Measurements from ENCODE around the gene FUCA1. TPM values are rescaled to one million over a fixed set of nuclear protein-coding genes. Genes with fewer than 3 reads are reported as not detected.

The FUCA1 gene
- total RNA-seq, 2 donors from 2014 or later: 21.3 to 27.0 TPM

DNA sequence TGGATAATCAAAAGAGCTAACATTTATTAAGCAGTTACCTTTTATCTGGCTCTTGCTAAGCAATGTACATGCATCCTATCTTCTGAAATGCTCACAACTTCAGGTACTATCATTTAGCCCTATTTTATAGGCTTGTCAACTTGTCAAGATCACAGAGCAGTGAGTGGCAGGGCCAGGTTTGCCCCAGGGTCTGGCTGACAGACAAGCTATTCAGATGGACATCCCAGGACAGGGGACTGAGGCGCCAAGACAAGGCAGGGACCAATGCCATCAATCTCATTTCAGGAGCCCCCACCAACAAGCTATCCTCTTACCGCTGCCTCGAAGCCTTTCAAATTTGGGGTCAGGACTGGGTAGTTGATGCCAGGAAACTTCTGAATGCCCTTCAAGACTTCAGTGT, 51.7 kb downstream of the FUCA1 start:
- TF ChIP-seq CTCF (IDR thresholded peaks at IDR 0.05) (no peak), POLR2A (IDR thresholded peaks at IDR 0.05) (no peak)
- peaks cover 7 to 14% of the 10 kb centered on the region in 2 donors for H3K36me3 ChIP-seq (replicated peaks in 1 of 2; ENCODE audit: insufficient read depth in 1 of 2, low read depth in 2 of 2)
- no peaks in the 10 kb centered on the region for H3K4me1 ChIP-seq
- no peak for ATAC-seq
- H3K9me3 ChIP-seq: no peaks in the 10 kb centered on the region
- H3K27me3 ChIP-seq: no peaks in the 10 kb centered on the region
- no peak overlapping the region for H3K27ac ChIP-seq
- 75% methylated on average over 3 of the region's 3 CpGs; no CpG with 5 or more reads in 1 of the 2 donors for WGBS, 2 donors
- no peak for DNase-seq
- no peak overlapping the region for H3K4me3 ChIP-seq
- intact Hi-C loops (cut with DNase I): no loop called here

DNA sequence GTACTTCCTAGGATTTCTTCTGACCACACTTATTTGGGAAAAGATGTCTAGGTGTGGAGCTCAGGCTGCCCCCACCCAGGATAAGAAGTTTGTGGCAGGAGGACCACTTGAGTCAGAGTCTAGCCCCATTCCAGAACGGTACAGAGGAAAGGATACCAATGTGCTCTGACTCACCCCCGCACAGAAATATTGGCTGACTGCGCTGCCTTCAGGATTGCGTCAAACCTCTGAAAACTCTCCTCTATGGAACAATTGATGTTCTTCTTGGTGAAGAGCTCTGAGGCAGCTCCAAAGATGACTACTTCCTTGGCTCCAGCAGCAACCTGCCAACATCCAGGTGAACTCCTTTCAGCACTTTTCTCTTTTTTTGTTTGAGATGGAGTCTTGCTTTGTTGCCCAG, 54.1 kb downstream of the FUCA1 start:
- no peak for ATAC-seq
- no peaks in the 10 kb centered on the region for H3K9me3 ChIP-seq
- H3K4me3 ChIP-seq: no peak overlapping the region
- peaks cover 7 to 14% of the 10 kb centered on the region in 2 donors for H3K36me3 ChIP-seq (replicated peaks in 1 of 2; ENCODE audit: insufficient read depth in 1 of 2, low read depth in 2 of 2)
- 93 to 96% methylated on average over 4 of the region's 4 CpGs for WGBS, 2 donors
- TF ChIP-seq CTCF (IDR thresholded peaks at IDR 0.05) (no peak), POLR2A (IDR thresholded peaks at IDR 0.05) (no peak)
- H3K4me1 ChIP-seq: peaks cover 15% of the 10 kb centered on the region
- H3K27ac ChIP-seq: no peak overlapping the region
- no peaks in the 10 kb centered on the region for H3K27me3 ChIP-seq
- no peak for DNase-seq
- intact Hi-C loops (cut with DNase I): no loop called here

GRCh38 chr1:23810818-23811540, 57.1 kb downstream of the FUCA1 start:
- no peak for TF ChIP-seq POLR2A (IDR thresholded peaks at IDR 0.05)
- peak; percentile 32 to 78 (median 50) for TF ChIP-seq CTCF (IDR thresholded peaks at IDR 0.05)
- intact Hi-C loops (cut with DNase I): no loop called here
- H3K36me3 ChIP-seq (replicated peaks in 1 of 2; ENCODE audit: insufficient read depth in 1 of 2, low read depth in 2 of 2): peaks cover 4 to 5% of the 10 kb centered on the region in 2 donors

DNA sequence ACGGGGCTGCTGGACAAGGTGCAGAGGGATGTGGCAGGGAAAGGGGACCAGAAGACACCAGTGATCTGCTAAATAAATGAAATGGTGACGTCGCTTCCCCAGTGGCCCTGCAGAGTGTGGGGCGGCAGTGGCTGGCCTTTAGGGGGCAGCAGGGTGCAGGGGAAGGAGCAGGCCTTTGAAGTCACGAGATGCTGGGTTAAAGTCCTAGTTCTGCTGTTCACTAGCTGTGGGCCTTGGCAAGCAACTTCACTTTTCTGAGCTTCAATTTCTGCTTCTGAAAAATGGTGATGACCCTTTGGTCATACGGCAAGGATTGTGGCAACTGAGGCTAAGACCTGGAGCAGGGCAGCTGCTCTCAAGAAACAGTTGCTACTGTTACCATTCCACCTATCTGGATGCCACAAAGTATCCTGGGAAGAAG, 58.3 kb downstream of the FUCA1 start:
- no peaks in the 10 kb centered on the region for H3K9me3 ChIP-seq
- H3K27ac ChIP-seq: peak overlapping the region; percentile 4 to 66 (median 9)
- ATAC-seq: peak; percentile 88
- H3K4me3 ChIP-seq: no peak overlapping the region
- TF ChIP-seq POLR2A (IDR thresholded peaks at IDR 0.05) (no peak), CTCF (IDR thresholded peaks at IDR 0.05) (peak; percentile 73 to 94 (median 86))
- H3K4me1 ChIP-seq: peaks cover 15% of the 10 kb centered on the region
- no peaks in the 10 kb centered on the region for H3K27me3 ChIP-seq
- WGBS, 2 donors: 15 to 23% methylated on average over 6 of the region's 6 CpGs
- peaks cover 0 to 5% of the 10 kb centered on the region in 2 donors for H3K36me3 ChIP-seq (replicated peaks in 1 of 2; ENCODE audit: insufficient read depth in 1 of 2, low read depth in 2 of 2)
- intact Hi-C loops (cut with DNase I): no loop called here
- DNase-seq: peak; percentile 83 to 85 (median 84)

More at GRCh38 chr1:23810818-23811540, 57.1 kb downstream of the FUCA1 start:
- ATAC-seq (peak; percentile 51), DNase-seq (peak in 3 of 4 donors; percentile 48 to 63 (median 54))
- no peak overlapping the region for H3K4me3 ChIP-seq
- H3K9me3 ChIP-seq: no peaks in the 10 kb centered on the region
- no peaks in the 10 kb centered on the region for H3K27me3 ChIP-seq
- peak overlapping the region in 1 of 4 donors; percentile 9 for H3K27ac ChIP-seq
- WGBS, 2 donors: 34 to 66% methylated on average over 3 of the region's 3 CpGs
- H3K4me1 ChIP-seq: peaks cover 15% of the 10 kb centered on the region

- intact Hi-C loops (cut with DNase I): no loop called here
- ATAC-seq (no peak), DNase-seq (no peak)
- TF ChIP-seq CTCF (IDR thresholded peaks at IDR 0.05) (no peak), POLR2A (IDR thresholded peaks at IDR 0.05) (no peak)
- Histone ChIP-seq H3K27ac (no peak overlapping the region), H3K4me3 (no peak overlapping the region), H3K9me3 (no peaks in the 10 kb centered on the region), H3K27me3 (no peaks in the 10 kb centered on the region), H3K36me3 (replicated peaks in 1 of 2; ENCODE audit: insufficient read depth in 1 of 2, low read depth in 2 of 2) (no peaks in the 10 kb centered on the region), H3K4me1 (peaks cover 15% of the 10 kb centered on the region)
- 72 to 74% methylated on average over 3 of the region's 3 CpGs for WGBS, 2 donors
Observed at GRCh38 chr1:23807453-23807852, 60.6 kb downstream of the FUCA1 start.
